Left ventricle myocardium superior (tissue), 1 donor: ENCODE results near the gene AUH. TPM values are rescaled to one million over a fixed set of nuclear protein-coding genes. Genes with fewer than 3 reads are reported as not detected.

Source experiments
- total RNA-seq: library from RNA; stranded (reverse); fragmentation: NEBNext Ultra II Directional; extraction: Animal tissue kit (Norgen Biotek cat#: 25700); gene quantifications from one replicate; pipeline ENCODE4 v1.2.1, GENCODE V29; 2021
- donor health status: DM: no; HTN: yes; CAD: no; lungs with severe emphysema.

The AUH gene
- total RNA-seq, 1 donor from 2014 or later, result 44.1 TPM

Other genes starting within 250 kb of the AUH start
- 19.6 TPM for gene NFIL3, start 61.9 kb upstream of the AUH start, total RNA-seq